Caco-2 (cell line): ENCODE results near the gene PRF1. TPM values are rescaled to one million over a fixed set of nuclear protein-coding genes. Genes with fewer than 3 reads are reported as not detected.

Experiments used
- BruUV-seq: library from RNA; stranded (reverse); fragments of 400-500 nt; replicated peaks from 2 replicates; lab custom pipeline; 2021; lab: Mats Ljungman, UMichigan
- CTCF ChIA-PET: fragments of 300-600 bp; sonication (Branson Sonifier 250); formaldehyde crosslinking; loops from one replicate; lab custom pipeline; 2022; ENCODE audit warnings: antibody characterized with exemption; lab: Charles Lee
- POLR2A ChIA-PET: fragments of 300-600 bp; sonication (Branson Sonifier 250); formaldehyde crosslinking; loops from one replicate; lab custom pipeline; 2022; ENCODE audit warnings: antibody characterized with exemption; lab: Charles Lee
- DNase-seq, 2 experiments: peaks; one replicate each; pipeline versions ENCODE4 v3.0.0 to v3.0.0-alpha.2; 2020 to 2022
- H3K27me3 ChIP-seq: replicated peaks from 2 replicates; pipeline ENCODE4 v1.6.0; 2011; ENCODE audit warnings: low read length; ENCODE audit not compliant: control insufficient read depth, insufficient read depth
- H3K36me3 ChIP-seq: 2 replicates; pipeline ENCODE4 v1.5.1; 2011; ENCODE audit warnings: low read length; ENCODE audit not compliant: control insufficient read depth, insufficient read depth
- H3K4me1 ChIP-seq: fragments of 250-450 bp; sonication (Bioruptor Pico); 2 replicates; pipeline ENCODE4 v1.5.1; 2020; ENCODE audit warnings: mild to moderate bottlenecking
- H3K4me3 ChIP-seq: 2 replicates; pipeline ENCODE4 v1.5.1; 2011; ENCODE audit warnings: low read depth, mild to moderate bottlenecking, control low read depth, low read length
- H3K9me3 ChIP-seq: fragments of 250-450 bp; sonication (Bioruptor Pico); 2 replicates; pipeline ENCODE4 v1.5.1; 2020; ENCODE audit warnings: mild to moderate bottlenecking, moderate library complexity
- H3K27ac Mint-ChIP-seq: one replicate; pipeline ENCODE4 v1.8.0; 2022; ENCODE audit warnings: mixed read lengths; ENCODE audit not compliant: unreplicated experiment
- H3K27me3 Mint-ChIP-seq: one replicate; pipeline ENCODE4 v1.8.0; 2022; ENCODE audit warnings: mixed read lengths; ENCODE audit not compliant: insufficient read depth, unreplicated experiment
- H3K36me3 Mint-ChIP-seq: one replicate; pipeline ENCODE4 v1.8.0; 2022; ENCODE audit warnings: mild to moderate bottlenecking, mixed read lengths; ENCODE audit not compliant: insufficient read depth, unreplicated experiment
- H3K4me1 Mint-ChIP-seq: one replicate; pipeline ENCODE4 v1.8.0; 2022; ENCODE audit warnings: low read depth, mixed read lengths; ENCODE audit not compliant: unreplicated experiment
- H3K4me3 Mint-ChIP-seq: one replicate; pipeline ENCODE4 v1.8.0; 2022; ENCODE audit warnings: mild to moderate bottlenecking, moderate library complexity, mixed read lengths; ENCODE audit not compliant: unreplicated experiment
- H3K9me3 Mint-ChIP-seq: one replicate; pipeline ENCODE4 v1.8.0; 2022; ENCODE audit warnings: mixed read lengths; ENCODE audit not compliant: unreplicated experiment
- CTCF ChIP-seq, 2 experiments: fragments of 200-600 bp in 1 of 2; IDR thresholded peaks; 1 replicate in 1 of 2; 2 replicates in 1 of 2; pipeline versions ENCODE4 v1.5.1 to v1.8.0; 2011 to 2022; ENCODE audit warnings: antibody characterized with exemption in 1 of 2, control low read depth in 1 of 2, inconsistent platforms in 1 of 2, low read depth in 1 of 2, low read length in 1 of 2, mild to moderate bottlenecking in 1 of 2, moderate library complexity in 1 of 2; ENCODE audit not compliant: insufficient read depth in 1 of 2, severe bottlenecking in 1 of 2, unreplicated experiment in 1 of 2
- intact Hi-C: fragments of 100-400 bp; cut with micrococcal nuclease; formaldehyde crosslinking; loops from one replicate; pipeline ENCODE4 v1.10.0; 2022; ENCODE audit not compliant: unreplicated experiment
- total RNA-seq: library from RNA; stranded (reverse); gene quantifications from 2 replicates; pipeline ENCODE4 v1.2.3, GENCODE V29; 2022

PRF1 gene
- total RNA-seq, 1 experiment from 2014 or later: 0.34 TPM

GRCh38 chr10:70563230-70563629 lies 39.3 kb downstream of the PRF1 start:
- Histone ChIP-seq H3K4me1 (0 out of 2 replicates have a peak, but pooled peaks cover 4% of the 10 kb centered on the region), H3K36me3 (no peaks in the 10 kb centered on the region), H3K27me3 (no peaks in the 10 kb centered on the region), H3K4me3 (no peak overlapping the region), H3K9me3 (no peaks in the 10 kb centered on the region)
- Mint-ChIP-seq H3K36me3 (no peaks in the 10 kb centered on the region), H3K27me3 (no peaks in the 10 kb centered on the region), H3K4me1 (peaks cover 15% of the 10 kb centered on the region), H3K9me3 (no peaks in the 10 kb centered on the region), H3K4me3 (no peak overlapping the region), H3K27ac (no peak overlapping the region)
- peak in 1 of 2 experiments; percentile 31 for DNase-seq
- no TSS peak for BruUV-seq
- POLR2A ChIA-PET: no interaction called here
- CTCF ChIA-PET: no interaction called here
- intact Hi-C loops: no loop called here
- no peak for TF ChIP-seq CTCF (IDR thresholded peaks at IDR 0.05; ENCODE audit: insufficient read depth in 1 of 2, low read depth in 1 of 2, low read length in 1 of 2, severe bottlenecking in 1 of 2, unreplicated experiment in 1 of 2)

DNA sequence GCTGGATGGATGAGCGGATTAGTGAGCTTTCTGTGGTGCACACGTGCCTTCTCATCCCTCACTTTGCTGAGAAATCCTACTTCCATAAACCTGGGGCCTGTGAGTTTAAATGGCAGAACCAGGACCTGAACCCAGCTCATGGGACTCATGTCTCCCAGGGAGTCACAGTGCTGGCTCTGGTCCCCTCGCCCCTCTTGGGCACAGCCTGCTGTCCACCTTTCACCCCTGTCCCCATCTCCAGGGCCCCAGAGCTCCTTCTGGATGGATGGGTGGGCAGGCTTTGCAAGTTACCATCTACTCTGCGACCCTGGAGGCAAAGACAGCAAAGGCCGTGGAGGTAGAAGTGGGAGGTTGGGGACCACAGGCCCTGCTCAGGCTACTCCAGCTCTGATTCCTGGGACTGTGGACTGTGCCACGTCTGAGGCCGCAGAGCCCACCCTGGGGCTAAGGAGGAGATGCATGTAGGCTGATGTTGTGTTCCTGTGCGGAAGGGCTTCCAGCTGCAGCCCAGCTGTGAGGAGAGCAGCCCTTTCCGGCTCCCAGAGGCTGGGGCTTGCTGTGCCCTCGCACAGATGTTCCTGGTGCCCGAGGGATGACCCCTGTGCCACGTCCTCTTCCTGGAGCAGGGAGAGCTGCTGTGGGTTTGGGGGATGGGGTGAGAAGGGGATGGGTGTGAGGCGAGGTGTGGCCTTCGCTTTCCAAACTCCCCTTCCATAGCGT lies 40.3 kb downstream of the PRF1 start:
- Mint-ChIP-seq H3K27me3 (no peaks in the 10 kb centered on the region), H3K4me1 (peaks cover 16% of the 10 kb centered on the region), H3K9me3 (no peaks in the 10 kb centered on the region), H3K36me3 (no peaks in the 10 kb centered on the region), H3K4me3 (no peak overlapping the region), H3K27ac (no peak overlapping the region)
- TF ChIP-seq CTCF (IDR thresholded peaks at IDR 0.05; ENCODE audit: insufficient read depth in 1 of 2, low read depth in 1 of 2, low read length in 1 of 2, severe bottlenecking in 1 of 2, unreplicated experiment in 1 of 2): no peak
- BruUV-seq: no TSS peak
- no peaks in the 10 kb centered on the region for H3K27me3 ChIP-seq
- no peak overlapping the region for H3K4me3 ChIP-seq
- no peaks in the 10 kb centered on the region for H3K36me3 ChIP-seq
- CTCF ChIA-PET: interaction anchor here (1.3 kb wide), 1 partner anchor 201 kb away, joined by 4 read pairs; no protein-coding TSS in a partner anchor
- intact Hi-C loops: no loop called here
- POLR2A ChIA-PET: no interaction called here
- H3K9me3 ChIP-seq: no peaks in the 10 kb centered on the region
- DNase-seq: peak in 1 of 2 experiments; percentile 31
- 0 out of 2 replicates have a peak, but pooled peaks cover 4% of the 10 kb centered on the region for H3K4me1 ChIP-seq

DNA sequence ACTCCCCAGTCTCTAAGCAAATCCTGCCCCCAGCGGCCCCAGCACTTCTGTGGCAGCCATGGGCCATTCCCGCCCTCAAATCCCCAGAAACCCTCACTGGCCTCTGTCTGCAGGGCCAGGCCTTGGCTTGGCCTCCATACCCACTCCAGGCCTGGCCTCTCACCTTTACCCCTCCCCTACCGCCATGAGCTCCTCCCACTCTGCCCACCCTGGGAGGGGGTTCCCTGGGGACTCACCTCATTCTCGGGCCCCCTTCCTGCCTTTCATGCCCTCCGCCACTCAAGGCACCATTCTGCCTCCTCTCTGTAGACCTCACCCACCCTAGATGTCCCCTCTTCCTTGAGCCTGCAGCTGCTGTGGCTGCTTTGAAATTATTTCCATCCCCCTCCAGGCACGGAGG lies 41.0 kb downstream of the PRF1 start:
- POLR2A ChIA-PET: no interaction called here
- intact Hi-C loops: no loop called here
- H3K4me1 Mint-ChIP-seq: peaks cover 16% of the 10 kb centered on the region
- CTCF ChIA-PET: interaction anchor here (1.0 to 1.3 kb wide), 2 partner anchors 9 to 201 kb away, joined by 3 to 4 read pairs; no protein-coding TSS in a partner anchor
- H3K36me3 Mint-ChIP-seq: no peaks in the 10 kb centered on the region
- H3K27me3 ChIP-seq: no peaks in the 10 kb centered on the region
- BruUV-seq: no TSS peak
- H3K4me3 ChIP-seq: no peak overlapping the region
- no peaks in the 10 kb centered on the region for H3K36me3 ChIP-seq
- H3K9me3 ChIP-seq: no peaks in the 10 kb centered on the region
- H3K4me3 Mint-ChIP-seq: no peak overlapping the region
- H3K27ac Mint-ChIP-seq: no peak overlapping the region
- H3K27me3 Mint-ChIP-seq: no peaks in the 10 kb centered on the region
- H3K9me3 Mint-ChIP-seq: no peaks in the 10 kb centered on the region
- H3K4me1 ChIP-seq: 0 out of 2 replicates have a peak, but pooled peaks cover 4% of the 10 kb centered on the region
- TF ChIP-seq CTCF (IDR thresholded peaks at IDR 0.05; ENCODE audit: insufficient read depth in 1 of 2, low read depth in 1 of 2, low read length in 1 of 2, severe bottlenecking in 1 of 2, unreplicated experiment in 1 of 2): no peak
- DNase-seq: no peak
